ENCODE results near the gene BHLHA9. TPM values are rescaled to one million over a fixed set of nuclear protein-coding genes. Genes with fewer than 3 reads are reported as not detected.

Gene BHLHA9
- total and polyA plus RNA-seq, 9 of the 15 experiments (the other 6 are each of a cell fraction or from before 2014, with no cell fraction given), result not detected

- TF ChIP-seq ZBTB11 (CRISPR knock-in tag; IDR thresholded peaks at IDR 0.05) (no peak), ZNF444 (CRISPR knock-in tag; IDR thresholded peaks at IDR 0.05) (no peak), C11orf30 (IDR thresholded peaks at IDR 0.05; ENCODE audit: low read depth) (no peak), BRD9 (IDR thresholded peaks at IDR 0.05; ENCODE audit: low read depth, partially characterized antibody) (no peak), RREB1 (CRISPR knock-in tag; IDR thresholded peaks at IDR 0.05) (no peak), ZNF695 (CRISPR knock-in tag; IDR thresholded peaks at IDR 0.05) (no peak)
These were observed 10.4 kb downstream of the BHLHA9 start (continued) for GRCh38 chr17:1280652-1281051.

Data from K562 (cell line).